Adrenal gland (tissue), 19 donors: ENCODE measurements around the gene WDR62. TPM values are rescaled to one million over a fixed set of nuclear protein-coding genes. Genes with fewer than 3 reads are reported as not detected.

Source experiments
- DNase-seq, 7 donors: peaks; one replicate each; pipeline ENCODE4 v3.0.0-alpha.2; 2019 to 2020
- H3K27ac ChIP-seq, 5 donors: fragments of 200-600 bp; sonication (generic) in 4 of 5; 1 replicate in 3 of 5; 2 replicates in 2 of 5; pipeline versions ENCODE4 v1.5.1 to v1.8.0; 2016 to 2020; ENCODE audit warnings: mild to moderate bottlenecking in 1 of 5
- H3K27me3 ChIP-seq: fragments of 200-600 bp; 2 replicates; pipeline ENCODE4 v1.8.0; 2021
- H3K36me3 ChIP-seq, 2 donors: fragments of 200-600 bp; replicated peaks in 1 of 2; 1 replicate in 1 of 2; 2 replicates in 1 of 2; pipeline versions ENCODE4 v1.5.1 to v1.8.0; 2018 to 2022
- H3K4me1 ChIP-seq, 2 donors: fragments of 200-600 bp; replicated peaks in 1 of 2; 1 replicate in 1 of 2; 2 replicates in 1 of 2; pipeline versions ENCODE4 v1.5.1 to v1.8.0; 2018 to 2021
- H3K4me3 ChIP-seq, 4 donors: fragments of 200-600 bp; sonication (generic) in 3 of 4; one replicate each; pipeline ENCODE4 v1.5.1; 2016 to 2018
- H3K9me3 ChIP-seq, 3 donors: fragments of 200-600 bp; sonication (generic) in 1 of 3; replicated peaks in 1 of 3; 1 replicate in 2 of 3; 2 replicates in 1 of 3; pipeline versions ENCODE4 v1.5.1 to v1.8.0; 2016 to 2021
- CTCF ChIP-seq, 6 experiments: fragments of 450-650 bp in 4 of 6; fragments of 200-600 bp in 2 of 6; sonication (generic) in 1 of 6; IDR thresholded peaks; 1 replicate in 5 of 6; 2 replicates in 1 of 6; pipeline versions ENCODE4 v1.5.1 to v1.8.0; 2016 to 2021; ENCODE audit warnings: antibody characterized with exemption in 6 of 6, mild to moderate bottlenecking in 2 of 6, moderate library complexity in 1 of 6
- POLR2A ChIP-seq, 2 donors: fragments of 450-650 bp; IDR thresholded peaks; one replicate each; pipeline ENCODE4 v1.6.1; 2017; ENCODE audit warnings: antibody characterized with exemption in 2 of 2, mild to moderate bottlenecking in 2 of 2, moderate library complexity in 1 of 2
- WGBS, 4 donors: extraction: QIAGEN DNeasy Blood & Tissue Kit in 2 of 4; methylation state at CpG; one replicate each; pipeline versions ENCODE4 v1.1.5 to v1.1.7; 2013 to 2017; 5-methylcytosine and 5-hydroxymethylcytosine counted together
- intact Hi-C, 2 donors: fragments of 100-400 bp; cut with DNase I; formaldehyde crosslinking; loops; one replicate each; pipeline versions ENCODE4 v1.14.1 to v1.15.0; 2022 to 2023
- long read RNA-seq, 10 donors: library from polyadenylated mRNA in 3 of 10; unstranded in 2 of 10; stranded (forward) in 1 of 10; transcript quantifications; one replicate each; pipeline ENCODE4 v2.0.0 and lab custom pipeline, GENCODE V29; 2021 to 2026
- polyA plus RNA-seq, 3 donors: library from polyadenylated mRNA; stranded (reverse); fragments of 200-250 nt in 2 of 3; fragments of 350-450 nt in 1 of 3; fragmentation: Illumina TruSeq in 1 of 3; extraction: RNeasy Lipid Tissue Mini Kit (QIAGEN cat#74804) in 1 of 3; gene quantifications; one replicate each; pipeline ENCODE4 v1.2.3, GENCODE V29; 2013 to 2014
- total RNA-seq, 9 donors: library from RNA; depleted of rRNA in 4 of 9; stranded (reverse); fragments of >200 nt in 4 of 9; fragments of 120-200 nt in 1 of 9; fragmentation: NEBNext Ultra II Directional in 1 of 9; extraction: Animal tissue kit (Norgen Biotek cat#: 25700) in 1 of 9; gene quantifications; one replicate each; pipeline versions ENCODE4 v1.1.0 to v1.2.4, GENCODE V29; 2013 to 2023
- donor health status: healthy with polysubstance abuse.
- donor health status: Bipolar disorder and iron deficiency.
- donor health status: DM: yes; HTN: yes; CAD: no.
- donor health status: DM: no; HTN: no; CAD: no.
- donor health status: DM: no; HTN: no; CAD: no.
- donor health status: DM: yes; HTN: yes; CAD: no.

Gene WDR62
- total RNA-seq (1 to 10 TPM in 2 of 9 donors, under 1 TPM in 6, not detected in 1; 0.12 to 2.0 (median 0.69) TPM), polyA plus RNA-seq (1 to 10 TPM in 1 of 3 donors, under 1 TPM in 2; 0.33 to 1.0 (median 0.77) TPM)
- long read RNA-seq, donor 1, partial matches to known transcripts, result 123 of 200 reads
- long read RNA-seq, donor 1, other reads (novel, unspliced or antisense), result 77 of 200 reads
- long read RNA-seq, donor 2, result 0 reads
- long read RNA-seq, donor 3, result 0 reads
- long read RNA-seq, donor 4, result 0 reads
- long read RNA-seq, donor 5, full-length matches to known transcripts, result 1 of 1 reads
- long read RNA-seq, donor 5, partial matches to known transcripts, result 0 of 1 reads
- long read RNA-seq, donor 5, other reads (novel, unspliced or antisense), result 0 of 1 reads
- long read RNA-seq, donor 6, result 0 reads
- long read RNA-seq, donor 7, result 0 reads
- long read RNA-seq, donor 8, full-length matches to known transcripts, result 1 of 1 reads
- long read RNA-seq, donor 8, partial matches to known transcripts, result 0 of 1 reads
- long read RNA-seq, donor 8, other reads (novel, unspliced or antisense), result 0 of 1 reads
- long read RNA-seq, donor 9, result 0 reads
- long read RNA-seq, donor 10, result 0 reads

DNA sequence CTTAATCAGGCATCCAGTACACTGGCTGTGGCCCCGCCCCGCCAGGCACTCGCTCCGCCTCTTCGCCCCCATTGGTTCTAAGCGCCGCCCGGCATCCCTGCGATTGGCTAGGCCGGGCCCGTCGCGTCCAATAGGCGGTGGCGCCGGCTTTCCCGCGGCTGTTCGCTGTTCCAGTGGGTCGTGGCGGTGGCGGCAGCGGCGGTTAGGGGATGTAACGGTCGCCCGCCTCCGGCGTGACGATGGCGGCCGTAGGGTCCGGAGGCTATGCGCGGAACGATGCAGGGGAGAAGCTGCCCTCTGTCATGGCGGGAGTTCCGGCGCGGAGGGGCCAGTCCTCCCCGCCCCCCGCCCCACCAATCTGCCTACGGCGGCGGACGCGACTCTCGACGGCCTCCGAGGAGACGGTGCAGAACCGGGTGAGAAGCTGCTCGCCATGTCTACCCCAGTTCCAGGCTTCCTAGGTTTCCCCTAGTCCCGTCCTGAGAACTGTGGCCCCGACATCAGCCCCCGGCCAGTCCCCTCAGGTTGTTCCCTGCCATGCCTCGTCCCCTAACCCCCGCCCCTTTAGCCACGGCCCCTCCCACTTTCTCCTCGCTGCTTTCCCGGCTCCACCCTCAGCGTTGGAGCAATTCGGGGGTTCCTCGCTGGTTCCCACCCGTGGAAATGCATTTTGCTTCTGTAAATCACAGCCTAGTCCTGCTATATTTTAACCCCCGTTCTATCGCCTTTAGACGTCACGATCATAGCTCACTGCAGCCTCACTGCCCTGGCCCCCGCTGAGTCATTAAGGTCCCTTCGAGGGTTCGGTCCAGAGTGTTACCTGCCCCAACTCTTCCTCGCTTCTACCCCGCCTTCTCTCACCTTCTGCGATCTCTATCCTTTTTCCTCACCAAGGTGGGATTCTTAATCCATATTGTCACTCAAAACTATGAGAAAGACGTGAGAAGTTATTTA, at the start of gene WDR62:
TSS of gene WDR62 (plus strand) at position 165 of the 954 bp plus-strand sequence. CDS start at position 240, 75 bp downstream.
- no peaks in the 10 kb centered on the region for H3K27me3 ChIP-seq
- H3K27ac ChIP-seq, result peak within 1 kb of the TSS; percentile 90 to 99 (median 94)
- no peaks in the 10 kb centered on the region for H3K36me3 ChIP-seq
- H3K4me1 ChIP-seq, result peaks cover 0 to 9% of the 10 kb centered on the region in 2 donors
- H3K9me3 ChIP-seq, result no peaks in the 10 kb centered on the region
- DNase-seq, result peak; percentile 92 to 96 (median 94)
- H3K4me3 ChIP-seq, result peak within 1 kb of the TSS; percentile 15 to 75 (median 41)
- intact Hi-C loops, result loop anchor here in 1 of 2 donors (5.0 kb wide), 2 partner anchors 43 to 117 kb away; partner anchors contain the start of gene ALKBH6
- WGBS, 4 donors, result 1 to 2% (median 1%) methylated on average over 32 to 76 of the region's 76 CpGs
- TF ChIP-seq POLR2A (IDR thresholded peaks at IDR 0.05) (no peak), CTCF (IDR thresholded peaks at IDR 0.05) (no peak)

GRCh38 chr19:36006955-36007354, 47.7 kb upstream of the WDR62 start:
- 91 to 100% (median 97%) methylated on average over 3 to 5 of the region's 5 CpGs for WGBS, 4 donors
- TF ChIP-seq POLR2A (IDR thresholded peaks at IDR 0.05) (no peak), CTCF (IDR thresholded peaks at IDR 0.05) (no peak)
- no peak overlapping the region for H3K27ac ChIP-seq
- no peaks in the 10 kb centered on the region for H3K9me3 ChIP-seq
- no peak overlapping the region for H3K4me3 ChIP-seq
- H3K36me3 ChIP-seq, result no peaks in the 10 kb centered on the region
- no peaks in the 10 kb centered on the region for H3K27me3 ChIP-seq
- intact Hi-C loops, result no loop called here
- H3K4me1 ChIP-seq, result peaks cover 5 to 7% of the 10 kb centered on the region in 2 donors
- DNase-seq, result no peak

DNA sequence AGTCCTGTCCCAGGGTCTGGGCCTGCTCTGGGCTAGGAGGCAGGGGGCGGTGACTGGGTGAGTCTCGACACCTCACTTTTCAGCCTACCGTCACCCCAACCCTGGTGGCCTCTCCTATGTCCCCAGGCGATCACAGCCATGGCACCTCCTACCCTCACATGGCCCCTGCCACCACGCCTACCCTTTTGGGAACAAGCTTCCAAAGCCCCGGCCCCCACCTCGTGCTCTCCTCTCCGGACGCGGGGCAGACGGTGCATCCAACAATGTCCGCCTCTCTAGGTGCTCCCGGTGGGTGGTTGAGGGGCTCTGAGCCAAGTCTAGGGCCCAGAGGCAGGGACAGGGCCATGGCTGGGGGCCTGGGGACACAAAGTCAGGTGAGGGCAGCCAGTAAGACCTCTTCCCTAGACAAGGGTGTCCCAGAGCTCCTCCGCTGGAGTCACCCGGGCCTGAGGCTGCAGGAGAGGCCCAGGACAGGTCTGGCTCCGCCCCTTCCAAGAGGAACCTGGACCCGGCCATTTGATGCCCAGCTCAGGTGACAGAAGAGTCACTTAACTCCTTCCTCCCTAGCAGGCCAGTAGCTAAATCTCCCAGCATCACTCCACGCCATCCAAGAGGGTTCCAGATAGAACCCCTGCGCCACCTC, 46.2 kb upstream of the WDR62 start, which contains the start of gene SYNE4:
TSS of gene SYNE4 (minus strand) at position 478 of the 643 bp plus-strand sequence. CDS start at position 346, 132 bp downstream.
- Histone ChIP-seq H3K27ac (peak within 1 kb of the TSS in 2 of 5 donors; percentile 38 to 53), H3K36me3 (no peaks in the 10 kb centered on the region), H3K9me3 (no peaks in the 10 kb centered on the region), H3K4me1 (peaks cover 9% of the 10 kb centered on the region in 2 donors), H3K27me3 (no peaks in the 10 kb centered on the region), H3K4me3 (peak within 1 kb of the TSS in 2 of 4 donors; percentile 14 to 50)
- intact Hi-C loops, result no loop called here
- peak in 1 of 7 donors; percentile 77 for DNase-seq
- TF ChIP-seq POLR2A (IDR thresholded peaks at IDR 0.05) (no peak), CTCF (IDR thresholded peaks at IDR 0.05) (no peak)
- WGBS, 4 donors, result 51 to 58% (median 55%) methylated on average over 9 to 19 of the region's 19 CpGs
